ENCODE data around the gene RFXANK. TPM values are rescaled to one million over a fixed set of nuclear protein-coding genes. Genes with fewer than 3 reads are reported as not detected.

RFXANK gene
- total and polyA plus RNA-seq, 9 of the 15 experiments (the other 6 are each of a cell fraction or from before 2014, with no cell fraction given), result 68.6 to 181 (median 150) TPM

DNA sequence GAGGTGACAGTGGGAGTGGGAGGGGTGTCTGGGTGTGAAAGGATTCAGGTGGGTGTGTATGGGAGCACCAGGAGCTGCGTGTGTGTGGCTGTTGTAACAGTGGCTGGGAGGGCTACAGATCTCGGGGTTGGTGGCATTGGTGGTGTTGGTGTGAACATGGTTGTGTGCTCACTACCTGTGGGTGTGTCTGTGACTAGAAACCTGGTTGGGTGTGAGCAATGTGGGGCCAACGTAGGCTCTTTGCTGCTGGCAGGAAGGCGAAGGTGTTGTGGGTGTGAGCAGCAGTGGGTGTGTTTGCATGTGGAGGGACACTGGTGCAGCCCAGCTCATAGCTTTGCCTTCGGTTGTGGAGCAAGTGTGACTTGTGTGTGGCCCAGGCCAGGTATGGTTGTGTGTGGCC, 14.9 kb downstream of the RFXANK start:
- intact Hi-C loops (cut with micrococcal nuclease), result no loop called here
- Histone ChIP-seq H3K27ac (ENCODE audit: extremely low read depth, low read depth, low read length) (no peak overlapping the region), H3K4me1 (replicated peaks in 1 of 2; ENCODE audit: control insufficient read depth in 2 of 2, insufficient read depth in 2 of 2, low read length in 2 of 2) (peaks cover 13 to 29% of the 10 kb centered on the region in 2 experiments; a peak in 4 of 5 replicates), H2AFZ (ENCODE audit: low read depth, low read length) (no peak overlapping the region), H3K9me1 (ENCODE audit: control insufficient read depth, insufficient read depth, low read length) (no peaks in the 10 kb centered on the region), H3K9me3 (replicated peaks; ENCODE audit: control insufficient read depth, insufficient read depth, low read depth, low read length) (no peaks in the 10 kb centered on the region), H4K20me1 (replicated peaks; ENCODE audit: control insufficient read depth, insufficient read depth, low read length) (no peaks in the 10 kb centered on the region), H3K36me3 (ENCODE audit: control insufficient read depth, insufficient read depth, low read length) (peaks cover 7% of the 10 kb centered on the region; the same call in 2 of the 3 replicates), H3K27me3 (ENCODE audit: control insufficient read depth in 2 of 2, insufficient read depth in 2 of 2, low read length in 2 of 2) (peaks cover 2 to 10% of the 10 kb centered on the region in 2 experiments), H3K79me2 (ENCODE audit: control insufficient read depth, insufficient read depth, low read length) (peaks cover 12% of the 10 kb centered on the region), H3K9ac (ENCODE audit: insufficient read depth in 1 of 2, low read depth in 2 of 2, low read length in 2 of 2) (no peak overlapping the region; a peak in 1 of 4 replicates), H3K4me3 (no peak overlapping the region), H3K4me2 (ENCODE audit: insufficient read depth, low read length) (no peak overlapping the region)
- CTCF ChIA-PET (ENCODE audit: low intra/inter-chr PET ratio), result no interaction called here
- no TSS peak for BruUV-seq (replicated peaks)
- WGBS (ENCODE audit: insufficient coverage, low coverage, missing lambda C conversion rate), result 4% methylated on average over 5 of the region's 5 CpGs
- POLR2A ChIA-PET, result no interaction called here
- FAIRE-seq (no peak), DNase-seq (ENCODE audit: extremely low read depth in 1 of 4, low spot score in 3 of 4) (no peak), ATAC-seq (no peak)
- in situ Hi-C loops (cut with MboI), result no loop called here
- TF ChIP-seq MBD2 (IDR thresholded peaks at IDR 0.05; ENCODE audit: borderline replicate concordance, low read depth), result no peak
- TF ChIP-seq TSC22D4 (tag; IDR thresholded peaks at IDR 0.05), result no peak
- no peak for TF ChIP-seq IRF2 (CRISPR knock-in tag; IDR thresholded peaks at IDR 0.05)
- TF ChIP-seq, protein P1, sequence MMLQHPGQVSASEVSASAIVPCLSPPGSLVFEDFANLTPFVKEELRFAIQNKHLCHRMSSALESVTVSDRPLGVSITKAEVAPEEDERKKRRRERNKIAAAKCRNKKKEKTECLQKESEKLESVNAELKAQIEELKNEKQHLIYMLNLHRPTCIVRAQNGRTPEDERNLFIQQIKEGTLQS (IDR thresholded peaks at IDR 0.05), result no peak
- TF ChIP-seq, protein P1 (CRISPR knock-in tag; conservative IDR thresholded peaks at IDR 0.05), result no peak
- TF ChIP-seq, protein P2, sequence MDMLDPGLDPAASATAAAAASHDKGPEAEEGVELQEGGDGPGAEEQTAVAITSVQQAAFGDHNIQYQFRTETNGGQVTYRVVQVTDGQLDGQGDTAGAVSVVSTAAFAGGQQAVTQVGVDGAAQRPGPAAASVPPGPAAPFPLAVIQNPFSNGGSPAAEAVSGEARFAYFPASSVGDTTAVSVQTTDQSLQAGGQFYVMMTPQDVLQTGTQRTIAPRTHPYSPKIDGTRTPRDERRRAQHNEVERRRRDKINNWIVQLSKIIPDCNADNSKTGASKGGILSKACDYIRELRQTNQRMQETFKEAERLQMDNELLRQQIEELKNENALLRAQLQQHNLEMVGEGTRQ (CRISPR knock-in tag; IDR thresholded peaks at IDR 0.05), result no peak
- TF ChIP-seq CC2D1A (IDR thresholded peaks at IDR 0.05), result no peak
- TF ChIP-seq, protein P3, sequence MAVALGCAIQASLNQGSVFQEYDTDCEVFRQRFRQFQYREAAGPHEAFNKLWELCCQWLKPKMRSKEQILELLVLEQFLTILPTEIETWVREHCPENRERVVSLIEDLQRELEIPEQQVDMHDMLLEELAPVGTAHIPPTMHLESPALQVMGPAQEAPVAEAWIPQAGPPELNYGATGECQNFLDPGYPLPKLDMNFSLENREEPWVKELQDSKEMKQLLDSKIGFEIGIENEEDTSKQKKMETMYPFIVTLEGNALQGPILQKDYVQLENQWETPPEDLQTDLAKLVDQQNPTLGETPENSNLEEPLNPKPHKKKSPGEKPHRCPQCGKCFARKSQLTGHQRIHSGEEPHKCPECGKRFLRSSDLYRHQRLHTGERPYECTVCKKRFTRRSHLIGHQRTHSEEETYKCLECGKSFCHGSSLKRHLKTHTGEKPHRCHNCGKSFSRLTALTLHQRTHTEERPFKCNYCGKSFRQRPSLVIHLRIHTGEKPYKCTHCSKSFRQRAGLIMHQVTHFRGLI (CRISPR knock-in tag; IDR thresholded peaks at IDR 0.05), result no peak
- TF ChIP-seq, protein P4, sequence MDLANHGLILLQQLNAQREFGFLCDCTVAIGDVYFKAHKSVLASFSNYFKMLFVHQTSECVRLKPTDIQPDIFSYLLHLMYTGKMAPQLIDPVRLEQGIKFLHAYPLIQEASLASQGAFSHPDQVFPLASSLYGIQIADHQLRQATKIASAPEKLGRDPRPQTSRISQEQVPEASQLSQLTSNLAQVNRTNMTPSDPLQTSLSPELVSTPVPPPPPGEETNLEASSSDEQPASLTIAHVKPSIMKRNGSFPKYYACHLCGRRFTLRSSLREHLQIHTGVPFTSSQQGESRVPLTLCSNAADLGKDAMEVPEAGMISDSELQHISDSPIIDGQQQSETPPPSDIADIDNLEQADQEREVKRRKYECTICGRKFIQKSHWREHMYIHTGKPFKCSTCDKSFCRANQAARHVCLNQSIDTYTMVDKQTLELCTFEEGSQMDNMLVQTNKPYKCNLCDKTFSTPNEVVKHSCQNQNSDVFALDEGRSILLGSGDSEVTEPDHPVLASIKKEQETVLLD (IDR thresholded peaks at IDR 0.05), result no peak
- TF ChIP-seq JUND (IDR thresholded peaks at IDR 0.05; ENCODE audit: borderline replicate concordance, low read depth, low read length), result no peak
- TF ChIP-seq JUND (tag; IDR thresholded peaks at IDR 0.05; ENCODE audit: borderline replicate concordance, low read depth, low read length), result no peak
- no peak for TF ChIP-seq CTBP1 (IDR thresholded peaks at IDR 0.05; ENCODE audit: borderline replicate concordance)
- TF ChIP-seq, protein P5, sequence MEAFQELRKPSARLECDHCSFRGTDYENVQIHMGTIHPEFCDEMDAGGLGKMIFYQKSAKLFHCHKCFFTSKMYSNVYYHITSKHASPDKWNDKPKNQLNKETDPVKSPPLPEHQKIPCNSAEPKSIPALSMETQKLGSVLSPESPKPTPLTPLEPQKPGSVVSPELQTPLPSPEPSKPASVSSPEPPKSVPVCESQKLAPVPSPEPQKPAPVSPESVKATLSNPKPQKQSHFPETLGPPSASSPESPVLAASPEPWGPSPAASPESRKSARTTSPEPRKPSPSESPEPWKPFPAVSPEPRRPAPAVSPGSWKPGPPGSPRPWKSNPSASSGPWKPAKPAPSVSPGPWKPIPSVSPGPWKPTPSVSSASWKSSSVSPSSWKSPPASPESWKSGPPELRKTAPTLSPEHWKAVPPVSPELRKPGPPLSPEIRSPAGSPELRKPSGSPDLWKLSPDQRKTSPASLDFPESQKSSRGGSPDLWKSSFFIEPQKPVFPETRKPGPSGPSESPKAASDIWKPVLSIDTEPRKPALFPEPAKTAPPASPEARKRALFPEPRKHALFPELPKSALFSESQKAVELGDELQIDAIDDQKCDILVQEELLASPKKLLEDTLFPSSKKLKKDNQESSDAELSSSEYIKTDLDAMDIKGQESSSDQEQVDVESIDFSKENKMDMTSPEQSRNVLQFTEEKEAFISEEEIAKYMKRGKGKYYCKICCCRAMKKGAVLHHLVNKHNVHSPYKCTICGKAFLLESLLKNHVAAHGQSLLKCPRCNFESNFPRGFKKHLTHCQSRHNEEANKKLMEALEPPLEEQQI (IDR thresholded peaks at IDR 0.05), result no peak
- TF ChIP-seq NCOA2 (IDR thresholded peaks at IDR 0.05; ENCODE audit: partially characterized antibody in 2 of 2), result no peak
- no peak for TF ChIP-seq CHD4 (IDR thresholded peaks at IDR 0.05; ENCODE audit: insufficient read depth, insufficient replicate concordance, low read depth, low read length, poor library complexity, severe bottlenecking)
- TF ChIP-seq DIDO1 (tag; IDR thresholded peaks at IDR 0.05; ENCODE audit: low read depth), result no peak
- no peak for TF ChIP-seq ZBTB8A (IDR thresholded peaks at IDR 0.05; ENCODE audit: partially characterized antibody)

All from K562 (cell line).